ENCODE measurements around the gene ARHGAP42. TPM values are rescaled to one million over a fixed set of nuclear protein-coding genes. Genes with fewer than 3 reads are reported as not detected.
"Not testable (repeated sequence)": the region's sequence is repeated elsewhere in the genome, so short reads cannot be mapped to it uniquely, and the experiment has no call there.

Gene ARHGAP42
- total RNA-seq, 1 donor from 2014 or later = 19.1 TPM

DNA sequence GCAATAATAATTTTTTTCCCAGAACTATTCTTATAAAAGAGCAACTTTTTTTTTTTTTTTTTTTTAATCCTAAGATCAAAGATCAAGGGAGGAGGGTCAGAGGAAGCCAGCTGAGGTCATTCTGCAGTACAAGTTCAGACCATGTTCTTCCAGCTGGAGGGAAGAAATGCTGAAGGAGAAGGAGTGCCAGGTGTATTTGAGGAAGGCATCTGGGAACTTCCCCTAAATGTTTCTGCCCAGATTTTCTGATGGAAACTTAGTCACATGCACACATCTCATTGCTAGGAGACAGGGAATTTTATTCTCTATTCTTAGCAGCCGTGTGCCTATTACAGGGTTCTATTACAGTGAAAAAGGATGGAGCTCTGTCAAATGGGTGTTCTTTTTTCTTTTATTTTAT, 208.4 kb downstream of the ARHGAP42 start:
- Mint-ChIP-seq H3K27ac (ENCODE audit: unreplicated experiment) (no peak overlapping the region), H3K9me3 (ENCODE audit: unreplicated experiment) (no peaks in the 10 kb centered on the region), H3K4me3 (ENCODE audit: unreplicated experiment) (no peak overlapping the region), H3K36me3 (ENCODE audit: low read depth, unreplicated experiment) (no peaks in the 10 kb centered on the region), H3K4me1 (ENCODE audit: unreplicated experiment) (peaks cover 2% of the 10 kb centered on the region), H3K27me3 (ENCODE audit: unreplicated experiment) (no peaks in the 10 kb centered on the region)
- TF ChIP-seq, protein P1, sequence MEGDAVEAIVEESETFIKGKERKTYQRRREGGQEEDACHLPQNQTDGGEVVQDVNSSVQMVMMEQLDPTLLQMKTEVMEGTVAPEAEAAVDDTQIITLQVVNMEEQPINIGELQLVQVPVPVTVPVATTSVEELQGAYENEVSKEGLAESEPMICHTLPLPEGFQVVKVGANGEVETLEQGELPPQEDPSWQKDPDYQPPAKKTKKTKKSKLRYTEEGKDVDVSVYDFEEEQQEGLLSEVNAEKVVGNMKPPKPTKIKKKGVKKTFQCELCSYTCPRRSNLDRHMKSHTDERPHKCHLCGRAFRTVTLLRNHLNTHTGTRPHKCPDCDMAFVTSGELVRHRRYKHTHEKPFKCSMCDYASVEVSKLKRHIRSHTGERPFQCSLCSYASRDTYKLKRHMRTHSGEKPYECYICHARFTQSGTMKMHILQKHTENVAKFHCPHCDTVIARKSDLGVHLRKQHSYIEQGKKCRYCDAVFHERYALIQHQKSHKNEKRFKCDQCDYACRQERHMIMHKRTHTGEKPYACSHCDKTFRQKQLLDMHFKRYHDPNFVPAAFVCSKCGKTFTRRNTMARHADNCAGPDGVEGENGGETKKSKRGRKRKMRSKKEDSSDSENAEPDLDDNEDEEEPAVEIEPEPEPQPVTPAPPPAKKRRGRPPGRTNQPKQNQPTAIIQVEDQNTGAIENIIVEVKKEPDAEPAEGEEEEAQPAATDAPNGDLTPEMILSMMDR (IDR thresholded peaks at IDR 0.05; ENCODE audit: unreplicated experiment) = no peak
- DNase-seq (ENCODE audit: low spot score) = no peak

DNA sequence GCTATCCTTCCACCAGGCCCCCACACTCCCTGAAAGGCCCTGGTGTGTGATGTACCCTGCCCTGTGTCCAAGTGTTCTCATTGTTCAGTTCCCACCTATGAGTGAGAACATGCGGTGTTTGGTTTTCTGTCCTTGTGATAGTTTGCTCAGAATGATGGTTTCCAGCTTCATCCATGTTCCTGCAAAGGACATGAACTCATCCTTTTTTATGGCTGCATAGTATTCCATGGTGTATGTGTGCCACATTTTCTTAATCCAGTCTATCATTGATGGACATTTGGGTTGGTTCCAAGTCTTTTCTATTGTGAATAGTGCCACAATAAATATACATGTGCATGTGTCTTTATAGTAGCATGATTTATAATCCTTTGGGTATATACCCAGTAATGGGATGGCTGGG, 208.9 kb downstream of the ARHGAP42 start:
- not testable (repeated sequence) for H3K4me3 Mint-ChIP-seq (ENCODE audit: unreplicated experiment); DNase-seq (ENCODE audit: low spot score); H3K27me3 Mint-ChIP-seq (ENCODE audit: unreplicated experiment); H3K27ac Mint-ChIP-seq (ENCODE audit: unreplicated experiment); H3K4me1 Mint-ChIP-seq (ENCODE audit: unreplicated experiment); H3K36me3 Mint-ChIP-seq (ENCODE audit: low read depth, unreplicated experiment); H3K9me3 Mint-ChIP-seq (ENCODE audit: unreplicated experiment)

DNA sequence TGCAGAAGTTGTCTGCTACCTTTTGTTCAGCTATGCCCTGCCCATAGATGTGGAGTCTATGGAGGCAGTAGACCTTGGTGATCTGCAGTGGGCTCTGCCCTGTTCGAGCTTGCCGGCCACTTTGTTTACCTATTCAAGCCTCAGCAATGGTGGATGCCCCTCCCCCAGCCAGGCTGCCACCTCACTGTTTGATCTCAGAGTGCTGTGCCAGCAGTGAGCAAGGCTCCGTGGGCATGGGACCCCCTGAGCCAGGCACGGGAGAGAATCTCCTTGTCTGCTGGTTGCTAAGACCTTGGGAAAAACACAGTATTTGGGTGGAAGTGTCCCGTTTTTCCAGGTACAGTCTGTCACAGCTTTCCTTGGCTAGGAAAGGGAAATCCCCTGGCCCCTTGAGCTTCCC, 214.4 kb downstream of the ARHGAP42 start:
- H3K36me3 Mint-ChIP-seq (ENCODE audit: low read depth, unreplicated experiment); H3K9me3 Mint-ChIP-seq (ENCODE audit: unreplicated experiment); H3K27me3 Mint-ChIP-seq (ENCODE audit: unreplicated experiment); DNase-seq (ENCODE audit: low spot score); H3K4me1 Mint-ChIP-seq (ENCODE audit: unreplicated experiment); H3K27ac Mint-ChIP-seq (ENCODE audit: unreplicated experiment); H3K4me3 Mint-ChIP-seq (ENCODE audit: unreplicated experiment): not testable (repeated sequence)

DNA sequence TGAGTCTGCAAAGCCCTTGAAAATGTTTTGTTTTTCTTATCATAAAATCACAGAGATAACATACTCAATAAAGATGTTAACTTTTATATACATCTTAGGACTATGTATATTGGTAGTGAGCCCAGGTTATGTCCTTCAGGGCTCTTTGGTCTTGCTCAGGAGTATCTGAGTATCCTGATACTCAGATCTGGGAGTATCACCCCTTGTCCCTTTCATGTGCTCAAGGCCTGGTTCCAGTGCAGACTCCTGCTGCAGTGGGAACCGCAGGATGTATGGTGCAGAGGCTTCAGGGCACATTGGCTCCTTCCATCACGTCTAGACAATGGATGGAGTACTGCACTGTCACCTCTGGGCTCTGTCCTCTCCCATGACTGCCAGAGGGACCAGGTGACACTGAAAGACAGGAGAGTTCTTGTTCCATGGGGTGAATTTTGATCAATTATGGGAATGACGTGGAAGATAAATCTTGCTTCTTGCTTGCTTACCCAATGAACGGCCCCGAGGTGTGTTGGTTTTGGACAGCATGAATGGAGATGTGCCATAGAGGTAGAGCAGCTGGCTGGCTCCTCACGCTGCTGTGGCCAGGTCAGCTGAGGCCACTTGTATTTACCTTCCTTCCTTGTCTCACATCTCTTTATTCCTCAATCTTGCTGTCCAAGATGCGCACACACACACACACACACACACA, 215.5 kb downstream of the ARHGAP42 start:
- Mint-ChIP-seq H3K27me3 (ENCODE audit: unreplicated experiment) (no peaks in the 10 kb centered on the region), H3K4me3 (ENCODE audit: unreplicated experiment) (no peak overlapping the region), H3K9me3 (ENCODE audit: unreplicated experiment) (no peaks in the 10 kb centered on the region), H3K4me1 (ENCODE audit: unreplicated experiment) (no peaks in the 10 kb centered on the region), H3K27ac (ENCODE audit: unreplicated experiment) (peak overlapping the region; percentile 32), H3K36me3 (ENCODE audit: low read depth, unreplicated experiment) (no peaks in the 10 kb centered on the region)
- DNase-seq (ENCODE audit: low spot score) = no peak
- TF ChIP-seq, protein P1 (IDR thresholded peaks at IDR 0.05; ENCODE audit: unreplicated experiment) = no peak

DNA sequence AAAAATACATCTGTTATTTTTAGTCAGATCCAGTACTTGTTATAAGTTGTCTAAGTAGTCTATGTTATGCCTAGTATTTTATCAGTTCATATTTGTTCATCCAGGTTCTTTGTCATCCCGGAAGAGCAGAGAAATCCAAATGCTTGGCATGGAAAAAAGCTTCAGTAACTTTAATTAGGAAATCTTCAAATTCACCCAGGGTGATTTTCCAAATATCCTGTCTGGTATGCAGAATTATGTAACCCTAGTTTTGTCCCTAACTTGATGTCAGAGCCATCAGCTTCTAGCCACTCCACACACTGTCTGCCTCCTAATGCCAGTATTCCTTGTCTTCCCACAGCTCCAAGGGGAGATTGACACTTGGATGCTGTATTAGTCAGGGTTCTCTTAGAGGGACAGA, 216.2 kb downstream of the ARHGAP42 start:
- no peak for DNase-seq (ENCODE audit: low spot score)
- Mint-ChIP-seq H3K4me3 (ENCODE audit: unreplicated experiment) (no peak overlapping the region), H3K27ac (ENCODE audit: unreplicated experiment) (no peak overlapping the region), H3K27me3 (ENCODE audit: unreplicated experiment) (no peaks in the 10 kb centered on the region), H3K4me1 (ENCODE audit: unreplicated experiment) (no peaks in the 10 kb centered on the region), H3K36me3 (ENCODE audit: low read depth, unreplicated experiment) (no peaks in the 10 kb centered on the region), H3K9me3 (ENCODE audit: unreplicated experiment) (no peaks in the 10 kb centered on the region)
- TF ChIP-seq, protein P1 (IDR thresholded peaks at IDR 0.05; ENCODE audit: unreplicated experiment) = no peak

DNA sequence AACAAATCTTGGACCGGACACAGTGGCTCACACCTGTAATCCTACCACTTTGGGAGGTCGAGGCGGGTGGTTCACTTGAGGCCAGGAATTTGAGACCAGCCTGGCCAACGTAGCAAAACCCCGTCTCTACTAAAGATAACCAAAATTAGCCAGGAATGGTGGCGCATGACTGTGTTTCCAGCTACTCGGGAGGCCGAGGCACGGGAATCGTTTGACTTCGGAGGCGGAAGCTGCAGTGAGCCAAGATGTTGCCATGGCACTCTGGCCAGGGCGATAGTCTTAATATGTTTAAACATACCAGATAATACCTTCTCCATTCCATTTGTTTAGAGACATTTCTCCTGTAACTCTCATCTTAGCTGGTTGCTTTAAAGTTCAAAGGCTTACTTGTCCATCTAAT, 218.6 kb downstream of the ARHGAP42 start:
- Mint-ChIP-seq H3K36me3 (ENCODE audit: low read depth, unreplicated experiment) (no peaks in the 10 kb centered on the region), H3K27ac (ENCODE audit: unreplicated experiment) (no peak overlapping the region), H3K9me3 (ENCODE audit: unreplicated experiment) (no peaks in the 10 kb centered on the region), H3K4me1 (ENCODE audit: unreplicated experiment) (no peaks in the 10 kb centered on the region), H3K4me3 (ENCODE audit: unreplicated experiment) (no peak overlapping the region), H3K27me3 (ENCODE audit: unreplicated experiment) (no peaks in the 10 kb centered on the region)
- DNase-seq (ENCODE audit: low spot score) = no peak
- TF ChIP-seq, protein P1 (IDR thresholded peaks at IDR 0.05; ENCODE audit: unreplicated experiment) = no peak

Measured in endothelial cell (in vitro differentiated cells).